HG02840 (cell line): ENCODE results near the gene LDHD.
"Not testable (repeated sequence)": the region's sequence is repeated elsewhere in the genome, so short reads cannot be mapped to it uniquely, and the experiment has no call there.

Source experiments
- ATAC-seq: cut with Tn5 transposase; IDR thresholded peaks from one replicate; pipeline ENCODE4 v1.9.1; 2021; ENCODE audit warnings: mild to moderate bottlenecking, moderate library complexity, moderate number of reproducible peaks; ENCODE audit not compliant: unreplicated experiment, low FRiP score

The LDHD gene

GRCh38 chr16:75116081-75116910 is at the start of gene LDHD:
Gene LDHD, minus strand, starts transcription at chr16:75116780. Its CDS starts 60 bp downstream, at chr16:75116720.
- no peak for ATAC-seq

- no peak for ATAC-seq
Measured at GRCh38 chr16:75160386-75160785, 43.8 kb upstream of the LDHD start.

GRCh38 chr16:75152635-75153034 is 36.1 kb upstream of the LDHD start:
- ATAC-seq: no peak

- ATAC-seq: no peak
Measured at GRCh38 chr16:75151798-75152197, 35.2 kb upstream of the LDHD start.

DNA sequence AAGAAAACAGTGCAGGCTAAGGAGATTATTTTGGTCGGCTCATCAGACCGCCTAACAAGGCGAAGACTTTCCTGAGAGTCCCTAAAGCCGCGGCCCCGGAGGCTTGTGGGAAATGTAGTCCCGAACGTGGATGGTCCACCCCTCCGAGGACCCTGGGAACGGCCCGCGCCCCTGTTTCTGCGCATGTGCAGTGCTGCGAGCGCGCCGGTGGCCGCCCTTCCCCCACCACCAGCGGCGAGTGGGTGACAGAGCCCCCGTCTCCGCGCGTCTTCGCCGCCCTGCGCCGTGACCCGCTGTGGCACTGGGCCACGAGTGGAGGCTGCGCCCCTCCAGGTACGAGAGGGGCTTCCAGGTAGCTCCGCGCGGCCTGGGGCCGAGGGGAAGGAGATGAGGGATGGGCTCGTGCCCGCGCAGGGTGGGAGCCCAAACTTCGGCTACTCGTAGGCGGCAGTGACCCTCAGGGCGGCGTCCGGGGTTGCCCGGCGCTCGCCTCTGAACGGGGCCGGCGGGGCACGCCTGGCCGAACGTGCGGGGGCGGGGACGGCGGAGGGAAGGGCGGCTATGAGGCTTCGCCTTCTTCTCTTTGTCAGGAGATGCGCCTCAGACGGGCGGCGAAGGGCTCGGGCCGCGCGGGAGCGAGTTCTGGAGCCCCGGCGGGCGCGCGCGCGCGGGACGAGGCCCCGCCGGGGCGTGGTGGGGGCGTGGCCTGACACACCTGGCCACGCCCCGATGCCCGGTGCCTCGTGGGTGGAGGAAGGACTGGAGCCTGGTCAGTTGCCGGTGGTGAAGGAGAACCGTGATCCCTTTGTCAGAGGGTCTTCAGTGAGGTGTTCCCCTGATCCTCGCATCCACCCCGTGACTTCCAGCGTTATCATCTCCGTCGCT is 32.0 kb upstream of the LDHD start, which contains the start of gene ZFP1:
Gene ZFP1, plus strand, starts transcription at position 214 of the 885 bp plus-strand sequence. CDS start 4,428 bp downstream, outside the sequence.
- peak; percentile 80 for ATAC-seq

GRCh38 chr16:75147968-75148310 is 31.4 kb upstream of the LDHD start:
- no peak for ATAC-seq

DNA sequence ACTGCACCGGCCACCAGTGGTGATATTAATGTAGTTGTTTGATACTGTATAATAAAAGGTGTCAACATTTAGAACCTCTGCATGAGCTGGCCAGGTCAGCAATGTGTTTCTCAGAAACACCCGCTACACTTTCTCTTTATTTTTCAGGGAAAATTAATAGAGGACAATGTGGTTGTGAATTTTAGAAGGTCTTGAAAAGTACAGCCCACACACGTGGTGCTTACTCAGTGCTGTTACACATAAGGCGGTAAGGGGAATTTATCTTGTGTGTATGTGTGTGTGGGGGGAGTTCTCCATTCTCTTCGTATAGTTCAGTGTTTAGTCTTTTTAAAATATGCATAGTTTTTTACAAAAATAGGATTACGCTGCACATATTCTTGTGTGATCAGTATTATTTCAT is 27.4 kb upstream of the LDHD start:
- ATAC-seq: no peak

DNA sequence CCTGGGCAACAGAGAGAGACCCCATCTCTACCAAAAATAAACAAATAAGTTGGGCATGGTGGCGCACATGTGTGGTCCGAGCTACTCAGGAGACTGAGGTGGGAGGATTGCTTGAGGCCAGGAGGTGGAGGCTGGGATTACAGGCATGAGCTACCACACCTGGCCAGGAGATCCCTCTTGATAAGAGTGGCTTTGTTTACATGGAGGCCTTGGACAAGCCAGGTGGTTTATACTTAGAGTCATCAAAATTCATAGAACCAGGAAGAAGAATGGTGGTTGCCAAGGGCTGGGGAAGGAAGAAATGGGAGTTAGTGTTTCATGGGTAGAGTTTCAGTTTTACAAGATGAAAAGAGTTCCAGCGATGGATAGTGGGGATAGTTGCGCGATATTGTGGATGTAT is 22.9 kb upstream of the LDHD start:
- no peak for ATAC-seq

DNA sequence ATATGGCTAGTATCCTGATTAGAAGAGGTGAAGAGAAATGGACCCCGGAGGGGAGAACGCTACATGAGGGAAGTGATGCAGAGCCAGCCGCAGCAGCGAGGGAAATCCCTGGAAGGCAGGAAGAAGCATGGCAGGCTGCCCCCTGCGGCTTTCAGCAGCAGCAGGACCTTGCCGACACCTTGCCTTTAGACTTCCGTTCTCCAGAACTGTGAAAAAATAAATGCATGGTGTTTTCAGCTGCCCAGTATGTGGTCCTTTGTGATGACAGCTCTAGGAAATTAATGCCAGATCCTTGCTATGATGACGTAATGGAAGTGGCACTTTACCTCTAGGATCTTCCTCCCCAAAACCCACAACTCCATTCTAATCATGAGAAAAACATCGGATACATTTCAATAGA is 22.1 kb upstream of the LDHD start:
- no peak for ATAC-seq

DNA sequence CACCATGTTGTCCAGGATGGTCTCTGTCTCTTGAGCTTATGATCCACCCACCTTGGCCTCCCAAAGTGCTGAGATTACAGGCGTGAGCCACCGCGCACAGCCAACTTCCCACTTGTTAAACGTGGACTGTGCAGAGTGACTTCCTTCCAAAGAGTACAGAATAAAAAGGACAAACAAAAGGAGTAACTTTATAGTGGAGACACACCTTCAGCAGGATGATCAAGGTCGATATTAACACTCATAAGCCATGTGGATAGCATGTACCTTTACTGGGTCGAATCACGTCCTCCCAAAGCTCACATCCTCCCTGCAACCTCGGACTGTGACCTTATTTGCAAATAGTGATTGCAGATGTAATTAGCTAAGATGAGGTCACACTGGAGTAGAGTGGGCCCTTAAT is 21.7 kb upstream of the LDHD start:
- no peak for ATAC-seq

GRCh38 chr16:75131081-75131480 is 14.5 kb upstream of the LDHD start:
- no peak for ATAC-seq

GRCh38 chr16:75130150-75130771 is 13.7 kb upstream of the LDHD start:
- ATAC-seq: no peak

DNA sequence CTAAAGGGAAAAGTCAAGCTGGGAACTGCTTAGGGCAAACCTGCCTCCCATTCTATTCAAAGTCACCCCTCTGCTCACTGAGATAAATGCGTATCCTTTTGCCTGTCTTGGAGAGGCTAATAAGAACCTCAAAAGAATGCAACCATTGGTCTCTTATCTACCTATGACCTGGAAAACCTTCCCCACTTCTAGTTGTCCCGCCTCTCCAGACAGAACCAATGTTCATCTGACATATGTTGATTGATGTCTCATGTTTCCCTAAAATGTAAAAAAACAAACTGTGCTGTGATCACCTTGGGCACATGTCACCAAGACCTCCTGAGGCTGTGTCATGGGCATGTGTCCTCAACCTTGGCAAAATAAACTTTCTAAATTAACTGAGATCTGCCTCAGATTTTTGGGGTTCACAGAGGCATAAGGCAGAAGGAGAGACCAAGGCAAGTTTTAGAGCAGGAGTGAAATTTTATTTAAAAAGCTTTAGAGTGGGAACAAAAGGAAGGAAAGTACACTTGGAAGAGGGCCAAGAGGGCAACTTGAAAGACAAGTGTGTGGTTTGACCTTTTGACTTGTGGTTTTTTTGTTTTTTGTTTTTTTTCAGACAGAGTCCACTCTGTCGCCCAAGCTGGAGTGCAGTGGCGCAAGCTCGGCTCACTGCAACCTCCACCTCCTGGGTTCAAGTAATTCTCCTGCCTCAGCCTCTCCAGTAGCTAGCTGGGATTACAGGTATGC is 13.0 kb upstream of the LDHD start:
- not testable (repeated sequence) for ATAC-seq

DNA sequence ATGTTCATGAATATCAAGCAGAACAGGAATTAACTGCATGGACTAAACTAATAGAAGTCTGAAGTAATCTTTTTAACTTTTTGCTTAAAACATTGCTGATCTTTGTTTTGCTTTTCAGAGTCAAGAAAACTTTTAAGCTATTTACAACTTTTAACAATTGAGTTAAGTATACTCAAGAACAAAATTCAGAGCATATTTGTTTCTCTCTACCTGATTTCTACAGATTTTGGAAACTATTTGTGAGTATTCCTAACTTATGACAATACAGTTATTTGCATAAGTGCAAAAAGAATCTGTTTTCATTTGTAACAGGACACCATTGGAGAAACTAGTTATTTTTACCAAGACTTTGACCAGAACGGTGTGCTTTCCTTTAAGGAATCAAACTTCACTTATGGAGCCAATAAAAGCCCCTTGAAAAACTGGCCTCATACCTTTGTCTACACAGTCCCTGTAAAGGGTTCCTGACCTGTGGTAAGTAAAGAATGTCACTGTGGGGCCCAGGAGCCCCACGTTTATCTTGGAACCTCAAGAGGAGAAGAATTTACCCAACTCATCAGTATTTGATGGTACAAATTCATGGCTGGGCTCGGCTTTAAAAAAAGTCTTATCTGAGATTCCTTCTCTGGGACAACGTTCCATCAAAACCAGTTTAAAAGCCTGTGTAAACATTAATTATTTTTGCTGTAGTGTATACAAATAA is 11.3 kb upstream of the LDHD start:
- ATAC-seq: no peak

DNA sequence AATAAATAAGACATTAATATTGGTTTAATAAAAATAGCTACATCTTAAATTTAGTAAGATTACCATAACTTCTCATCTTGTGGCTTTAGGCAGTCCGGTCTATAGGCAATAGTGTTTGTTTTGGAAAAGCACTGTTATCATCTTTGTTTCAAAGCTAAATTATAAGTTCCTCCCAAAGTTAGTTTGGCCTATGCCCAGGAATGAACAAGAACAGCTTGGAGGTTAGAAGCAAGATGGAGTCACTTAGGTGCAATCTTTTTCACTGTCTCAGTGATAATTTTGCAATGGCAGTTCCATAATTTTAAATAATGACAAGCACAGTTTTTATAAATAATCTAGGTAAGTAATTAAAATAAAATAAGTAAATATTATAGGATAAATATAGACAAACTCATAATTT is 6.0 kb upstream of the LDHD start:
- no peak for ATAC-seq

- no peak for ATAC-seq
Measured at GRCh38 chr16:75121949-75122568, 5.5 kb upstream of the LDHD start.

DNA sequence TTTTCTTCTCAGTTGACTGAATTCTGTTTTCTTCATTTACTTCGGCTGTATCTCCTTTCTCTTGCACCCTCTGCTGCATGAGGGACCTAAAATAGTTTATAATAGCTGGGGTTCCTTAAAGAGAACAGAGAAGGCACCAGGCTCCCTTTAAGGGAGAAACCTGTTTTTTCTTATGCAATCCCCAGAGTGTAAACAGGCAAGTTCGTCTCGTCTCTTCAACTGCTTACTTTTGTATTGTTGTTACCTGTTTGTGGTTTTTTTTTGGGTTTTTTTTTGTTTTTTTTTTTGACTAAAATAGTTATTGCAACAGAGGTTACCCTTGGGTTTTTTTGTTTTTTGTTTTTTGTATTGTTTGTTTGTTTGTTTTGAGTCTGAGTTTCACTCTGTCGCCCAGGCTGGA is 3.7 kb upstream of the LDHD start:
- ATAC-seq: no peak

DNA sequence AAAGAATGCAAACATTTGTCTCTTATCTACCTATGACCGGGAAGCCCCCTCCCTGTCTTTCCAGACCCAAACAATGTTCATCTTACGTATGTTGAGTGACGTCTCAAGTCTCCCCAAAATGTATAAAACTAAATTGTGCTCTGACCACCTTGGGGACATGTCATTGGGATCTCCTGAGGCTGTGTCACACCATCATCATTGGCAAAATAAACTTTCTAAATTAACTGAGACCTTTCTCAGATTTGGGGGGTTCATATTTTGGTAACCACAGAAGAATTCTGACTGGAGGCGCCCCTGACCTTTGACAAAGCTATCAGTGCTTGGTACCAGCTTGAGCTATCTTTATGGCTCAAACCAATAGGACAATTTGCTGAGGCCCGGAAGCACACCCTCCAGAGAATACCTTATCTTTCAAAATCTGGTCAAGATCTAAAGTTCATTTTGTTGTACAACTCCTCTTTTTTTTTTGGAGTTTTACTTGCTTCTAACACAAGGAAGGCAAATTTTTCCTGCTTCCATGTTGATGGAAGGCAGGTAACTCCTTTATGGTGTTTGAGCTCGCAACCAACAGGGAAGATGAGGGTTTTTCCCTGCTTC is 2.5 kb upstream of the LDHD start:
- no peak for ATAC-seq

- no peak for ATAC-seq
Measured at GRCh38 chr16:75116911-75117245, 298 bp upstream of the LDHD start.
